Retinal pigment epithelial cell (primary cell): ENCODE results near the gene SNRNP48.

Source experiments
- DNase-seq: peaks from one replicate; pipeline ENCODE4 v3.0.0-alpha.2; 2010; ENCODE audit warnings: low read depth
- H3K4me3 ChIP-seq: 2 replicates; pipeline ENCODE4 v1.5.1; 2011; ENCODE audit warnings: mild to moderate bottlenecking, low read length, control low read depth, moderate library complexity
- CTCF ChIP-seq: conservative IDR thresholded peaks from 2 replicates; pipeline ENCODE4 v1.5.1; 2011; ENCODE audit warnings: low read depth, low read length, control low read depth, inconsistent platforms

The SNRNP48 gene

DNA sequence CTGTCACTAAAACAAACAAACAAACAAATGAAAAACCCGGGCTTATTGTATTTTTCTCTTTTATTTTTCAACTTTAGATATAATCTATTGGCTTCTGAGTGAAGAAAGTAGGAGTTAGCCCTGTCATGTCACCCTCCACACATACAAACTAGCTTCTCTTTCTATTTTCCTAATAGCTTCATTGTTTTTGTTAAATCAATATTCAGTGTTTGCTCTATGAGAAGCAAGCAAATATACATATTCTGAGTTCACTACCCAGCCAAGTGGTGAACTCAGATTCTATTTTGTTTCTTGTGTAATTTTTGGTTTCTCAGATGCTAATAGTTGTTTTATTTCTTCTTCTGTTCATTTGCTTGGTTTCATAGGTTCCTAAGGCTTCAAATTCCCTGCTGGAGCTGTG, 66.4 kb downstream of the SNRNP48 start:
- H3K4me3 ChIP-seq: no peak overlapping the region
- no peak for TF ChIP-seq CTCF
- DNase-seq: no peak

GRCh38 chr6:7658543-7658942, 68.5 kb downstream of the SNRNP48 start:
- DNase-seq: no peak
- no peak for TF ChIP-seq CTCF
- H3K4me3 ChIP-seq: no peak overlapping the region

DNA sequence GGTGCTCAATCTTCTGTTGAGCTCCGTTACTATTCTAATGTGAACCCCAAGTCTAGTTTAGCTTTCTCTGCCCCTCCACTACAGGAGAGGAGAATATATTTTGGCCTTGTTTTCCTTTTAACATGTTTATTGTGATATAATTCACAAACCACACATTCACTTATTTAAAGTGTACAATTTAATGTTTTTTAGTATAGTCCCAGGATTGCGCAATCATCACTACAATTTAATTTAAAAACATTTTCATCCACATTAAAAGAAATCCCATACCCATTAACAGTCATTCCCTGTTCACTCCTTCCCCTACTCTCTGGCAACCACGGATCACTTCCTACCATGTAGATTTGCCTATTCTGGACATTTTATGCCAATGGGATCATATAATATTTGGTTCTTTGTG, 71.4 kb downstream of the SNRNP48 start:
- no peak for TF ChIP-seq CTCF
- no peak overlapping the region for H3K4me3 ChIP-seq
- no peak for DNase-seq
